GM12864 (cell line): Measurements from ENCODE around the gene TP53I11.

Experiments
- DNase-seq: peaks from one replicate; pipeline ENCODE4 v3.0.0-alpha.2; 2011; ENCODE audit warnings: low read depth
- H3K4me3 ChIP-seq: 2 replicates; pipeline ENCODE4 v1.5.1; 2011; ENCODE audit warnings: mild to moderate bottlenecking, low read depth, low read length, control low read depth
- CTCF ChIP-seq: IDR thresholded peaks from 2 replicates; pipeline ENCODE4 v1.5.1; 2011; ENCODE audit warnings: low read depth, mild to moderate bottlenecking, moderate library complexity, low read length, control low read depth, inconsistent platforms; ENCODE audit errors: missing control alignments

The TP53I11 gene

GRCh38 chr11:44992774-44993173 lies 42.1 kb upstream of the TP53I11 start:
- no peak for TF ChIP-seq CTCF
- H3K4me3 ChIP-seq = no peak overlapping the region
- DNase-seq = no peak

- DNase-seq = no peak
- H3K4me3 ChIP-seq = no peak overlapping the region
- TF ChIP-seq CTCF = no peak
These were observed 41.5 kb upstream of the TP53I11 start for GRCh38 chr11:44992181-44992582.

- DNase-seq = no peak
- no peak for TF ChIP-seq CTCF
- H3K4me3 ChIP-seq = no peak overlapping the region
These were observed 40.0 kb upstream of the TP53I11 start for GRCh38 chr11:44990665-44991064.

- DNase-seq = no peak
- no peak overlapping the region for H3K4me3 ChIP-seq
- TF ChIP-seq CTCF = no peak
These were observed 39.3 kb upstream of the TP53I11 start for GRCh38 chr11:44989831-44990566.

GRCh38 chr11:44988981-44989635 lies 38.4 kb upstream of the TP53I11 start:
- no peak for DNase-seq
- TF ChIP-seq CTCF = no peak
- no peak overlapping the region for H3K4me3 ChIP-seq

- DNase-seq = no peak
- H3K4me3 ChIP-seq = no peak overlapping the region
- TF ChIP-seq CTCF = no peak
These were observed 37.4 kb upstream of the TP53I11 start for GRCh38 chr11:44988111-44988510.

- H3K4me3 ChIP-seq = no peak overlapping the region
- DNase-seq = no peak
- TF ChIP-seq CTCF = no peak
These were observed 36.8 kb upstream of the TP53I11 start for GRCh38 chr11:44987506-44987905.
